Measurements from ENCODE around the gene HOXD11.

DNA sequence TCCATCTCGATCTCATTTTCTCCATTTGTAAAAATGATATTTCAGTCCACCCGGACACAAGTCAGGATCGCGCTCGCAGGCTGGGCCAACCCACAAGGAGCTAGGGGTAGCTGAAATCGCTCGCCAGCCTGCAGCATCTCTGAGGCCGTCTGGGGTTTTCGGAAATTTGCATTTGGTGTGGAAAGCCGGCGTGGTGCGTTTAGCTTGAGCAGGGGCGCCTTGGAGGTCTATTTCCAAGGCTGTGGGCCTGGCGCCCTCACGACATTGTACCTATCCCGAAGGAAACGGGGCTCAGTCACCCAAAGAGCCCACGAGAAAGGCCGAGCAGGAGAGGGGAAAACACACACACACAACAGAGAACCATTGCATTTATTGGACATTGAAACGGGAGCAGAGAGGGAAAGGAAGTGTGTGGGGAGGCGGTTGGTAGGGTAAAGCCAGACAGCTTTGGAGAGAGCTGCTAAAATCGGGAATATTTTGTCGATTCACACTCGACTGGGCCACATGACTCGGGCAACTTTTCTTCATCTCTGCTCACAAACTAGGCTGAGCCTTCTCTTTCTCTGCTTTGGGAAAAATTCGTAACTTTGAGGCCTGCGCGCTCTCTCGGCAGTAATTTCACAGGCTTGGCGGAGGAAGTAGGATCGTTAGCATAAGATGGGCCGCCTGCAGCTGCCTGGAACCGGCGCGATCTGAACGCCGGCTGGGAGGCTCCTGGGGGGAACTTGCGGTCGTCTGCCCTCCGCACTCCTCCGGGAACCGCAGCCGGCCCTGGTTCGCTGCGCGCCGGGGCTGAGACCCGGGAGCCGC lies 21.3 kb downstream of the HOXD11 start:
- TF ChIP-seq, protein P1, sequence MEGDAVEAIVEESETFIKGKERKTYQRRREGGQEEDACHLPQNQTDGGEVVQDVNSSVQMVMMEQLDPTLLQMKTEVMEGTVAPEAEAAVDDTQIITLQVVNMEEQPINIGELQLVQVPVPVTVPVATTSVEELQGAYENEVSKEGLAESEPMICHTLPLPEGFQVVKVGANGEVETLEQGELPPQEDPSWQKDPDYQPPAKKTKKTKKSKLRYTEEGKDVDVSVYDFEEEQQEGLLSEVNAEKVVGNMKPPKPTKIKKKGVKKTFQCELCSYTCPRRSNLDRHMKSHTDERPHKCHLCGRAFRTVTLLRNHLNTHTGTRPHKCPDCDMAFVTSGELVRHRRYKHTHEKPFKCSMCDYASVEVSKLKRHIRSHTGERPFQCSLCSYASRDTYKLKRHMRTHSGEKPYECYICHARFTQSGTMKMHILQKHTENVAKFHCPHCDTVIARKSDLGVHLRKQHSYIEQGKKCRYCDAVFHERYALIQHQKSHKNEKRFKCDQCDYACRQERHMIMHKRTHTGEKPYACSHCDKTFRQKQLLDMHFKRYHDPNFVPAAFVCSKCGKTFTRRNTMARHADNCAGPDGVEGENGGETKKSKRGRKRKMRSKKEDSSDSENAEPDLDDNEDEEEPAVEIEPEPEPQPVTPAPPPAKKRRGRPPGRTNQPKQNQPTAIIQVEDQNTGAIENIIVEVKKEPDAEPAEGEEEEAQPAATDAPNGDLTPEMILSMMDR (IDR thresholded peaks at IDR 0.05), result no peak
- TF ChIP-seq POLR2A (IDR thresholded peaks at IDR 0.05), result no peak

Measured in esophagus squamous epithelium (tissue), 4 donors.